ENCODE measurements around the gene TMEM229B.

The TMEM229B gene

GRCh38 chr14:67423424-67423823 is 65.1 kb downstream of the TMEM229B start:
- no peak for DNase-seq (ENCODE audit: low read depth)

- no peak for DNase-seq (ENCODE audit: low read depth)
Observed at GRCh38 chr14:67421356-67422224, 66.9 kb downstream of the TMEM229B start.

Measured in GM04503 (cell line).